Smooth muscle cell (in vitro differentiated cells): Measurements from ENCODE around the gene SIRT3. TPM values are rescaled to one million over a fixed set of nuclear protein-coding genes. Genes with fewer than 3 reads are reported as not detected.

Experiments used
- DNase-seq: peaks from one replicate; lab custom pipeline; 2025; ENCODE audit not compliant: unreplicated experiment; lab: John Stamatoyannopoulos, UW
- H2AFZ ChIP-seq: fragments of 200-600 bp; sonication (generic); 2 replicates; pipeline ENCODE4 v1.6.0; 2016; ENCODE audit warnings: antibody characterized with exemption, low read depth, mild to moderate bottlenecking
- H3F3A ChIP-seq: fragments of 200-600 bp; sonication (generic); 2 replicates; pipeline ENCODE4 v1.6.0; 2017; ENCODE audit warnings: antibody characterized with exemption, low read depth
- H3K27ac ChIP-seq: fragments of 200-600 bp; sonication (generic); 2 replicates; pipeline ENCODE4 v1.5.1; 2016; ENCODE audit warnings: low read depth, mild to moderate bottlenecking
- H3K27me3 ChIP-seq: fragments of 200-600 bp; sonication (generic); 2 replicates; pipeline ENCODE4 v1.6.1; 2016; ENCODE audit warnings: low read depth, mild to moderate bottlenecking
- H3K36me3 ChIP-seq: fragments of 200-600 bp; sonication (generic); 2 replicates; pipeline ENCODE4 v1.5.1; 2016; ENCODE audit warnings: low read depth
- H3K4me1 ChIP-seq: fragments of 200-600 bp; sonication (generic); 2 replicates; pipeline ENCODE4 v1.5.1; 2016; ENCODE audit warnings: low read depth
- H3K4me2 ChIP-seq: fragments of 200-600 bp; sonication (generic); 2 replicates; pipeline ENCODE4 v1.6.0; 2016; ENCODE audit warnings: mild to moderate bottlenecking
- H3K4me3 ChIP-seq: fragments of 200-600 bp; sonication (generic); 2 replicates; pipeline ENCODE4 v1.5.1; 2016; ENCODE audit warnings: mild to moderate bottlenecking
- H3K79me2 ChIP-seq: fragments of 200-600 bp; sonication (generic); 2 replicates; pipeline ENCODE4 v1.6.0; 2016; ENCODE audit warnings: low read depth, mild to moderate bottlenecking
- H3K9ac ChIP-seq: fragments of 200-600 bp; sonication (generic); 2 replicates; pipeline ENCODE4 v1.6.0; 2016; ENCODE audit warnings: low read depth
- H3K9me3 ChIP-seq: fragments of 200-600 bp; sonication (generic); replicated peaks from 2 replicates; pipeline ENCODE4 v1.5.1; 2016; ENCODE audit warnings: low read depth
- H4K20me1 ChIP-seq: fragments of 200-600 bp; sonication (generic); 2 replicates; pipeline ENCODE4 v1.6.0; 2016; ENCODE audit warnings: low read depth
- WGBS: methylation state at CpG from one replicate; pipeline ENCODE4 v1.1.7; 2016; ENCODE audit warnings: low lambda C conversion rate; 5-methylcytosine and 5-hydroxymethylcytosine counted together
- polyA plus RNA-seq: library from polyadenylated mRNA; unstranded; fragments of >200 nt; fragmentation: Nextera tagmentation; extraction: Ambion mirVana; gene quantifications from 2 replicates; pipeline ENCODE4 v1.2.1, GENCODE V29; 2016
- total RNA-seq: library from RNA; depleted of rRNA; stranded (reverse); fragments of >200 nt; gene quantifications from 2 replicates; pipeline ENCODE4 v1.2.3, GENCODE V29; 2014
- TF ChIP-seq, protein P1 (sequence below): fragments of 200-600 bp; sonication (generic); IDR thresholded peaks from 2 replicates; pipeline ENCODE4 v1.5.1; 2017; ENCODE audit warnings: borderline replicate concordance, mild to moderate bottlenecking, antibody characterized with exemption; ENCODE audit not compliant: insufficient read depth, poor library complexity, severe bottlenecking

SIRT3 gene
- total and polyA plus RNA-seq, 2 experiments from 2014 or later, result 13.0 to 19.8 TPM

DNA sequence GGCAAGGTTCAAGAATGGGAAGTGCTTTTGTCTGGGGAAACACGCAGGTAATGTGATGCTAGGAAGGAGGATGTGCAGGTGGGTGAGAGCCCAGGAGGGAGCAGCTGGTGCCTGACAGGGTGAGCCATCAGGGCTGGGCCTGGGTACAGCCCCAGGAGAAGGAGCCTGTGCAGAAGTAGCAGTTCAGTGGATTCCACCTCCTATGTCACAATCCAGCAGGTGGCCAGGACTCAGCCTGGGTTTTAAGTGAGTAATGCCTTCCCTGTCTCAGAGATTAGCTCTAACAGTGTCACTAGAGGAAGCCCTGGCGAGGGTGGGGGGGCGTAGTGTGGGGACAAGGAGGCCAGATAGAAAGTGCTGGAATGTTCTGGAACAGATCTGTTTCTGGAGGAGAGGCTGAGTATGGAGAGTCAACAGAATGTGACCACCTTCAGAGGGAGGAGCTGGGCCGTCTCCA lies 20.5 kb downstream of the SIRT3 start:
- Histone ChIP-seq H3K79me2 (peaks cover 10% of the 10 kb centered on the region), H3K9me3 (no peaks in the 10 kb centered on the region), H4K20me1 (peaks cover 26% of the 10 kb centered on the region), H3K27ac (peak overlapping the region; percentile 9), H3K36me3 (no peaks in the 10 kb centered on the region), H3K4me1 (no peaks in the 10 kb centered on the region), H3K4me3 (no peak overlapping the region), H3K4me2 (no peak overlapping the region), H3K9ac (no peak overlapping the region), H2AFZ (no peak overlapping the region), H3K27me3 (no peaks in the 10 kb centered on the region), H3F3A (peaks cover 34% of the 10 kb centered on the region)
- DNase-seq, result no peak
- TF ChIP-seq, protein P1, sequence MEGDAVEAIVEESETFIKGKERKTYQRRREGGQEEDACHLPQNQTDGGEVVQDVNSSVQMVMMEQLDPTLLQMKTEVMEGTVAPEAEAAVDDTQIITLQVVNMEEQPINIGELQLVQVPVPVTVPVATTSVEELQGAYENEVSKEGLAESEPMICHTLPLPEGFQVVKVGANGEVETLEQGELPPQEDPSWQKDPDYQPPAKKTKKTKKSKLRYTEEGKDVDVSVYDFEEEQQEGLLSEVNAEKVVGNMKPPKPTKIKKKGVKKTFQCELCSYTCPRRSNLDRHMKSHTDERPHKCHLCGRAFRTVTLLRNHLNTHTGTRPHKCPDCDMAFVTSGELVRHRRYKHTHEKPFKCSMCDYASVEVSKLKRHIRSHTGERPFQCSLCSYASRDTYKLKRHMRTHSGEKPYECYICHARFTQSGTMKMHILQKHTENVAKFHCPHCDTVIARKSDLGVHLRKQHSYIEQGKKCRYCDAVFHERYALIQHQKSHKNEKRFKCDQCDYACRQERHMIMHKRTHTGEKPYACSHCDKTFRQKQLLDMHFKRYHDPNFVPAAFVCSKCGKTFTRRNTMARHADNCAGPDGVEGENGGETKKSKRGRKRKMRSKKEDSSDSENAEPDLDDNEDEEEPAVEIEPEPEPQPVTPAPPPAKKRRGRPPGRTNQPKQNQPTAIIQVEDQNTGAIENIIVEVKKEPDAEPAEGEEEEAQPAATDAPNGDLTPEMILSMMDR, result no peak
- 93% methylated on average over 4 of the region's 4 CpGs for WGBS

DNA sequence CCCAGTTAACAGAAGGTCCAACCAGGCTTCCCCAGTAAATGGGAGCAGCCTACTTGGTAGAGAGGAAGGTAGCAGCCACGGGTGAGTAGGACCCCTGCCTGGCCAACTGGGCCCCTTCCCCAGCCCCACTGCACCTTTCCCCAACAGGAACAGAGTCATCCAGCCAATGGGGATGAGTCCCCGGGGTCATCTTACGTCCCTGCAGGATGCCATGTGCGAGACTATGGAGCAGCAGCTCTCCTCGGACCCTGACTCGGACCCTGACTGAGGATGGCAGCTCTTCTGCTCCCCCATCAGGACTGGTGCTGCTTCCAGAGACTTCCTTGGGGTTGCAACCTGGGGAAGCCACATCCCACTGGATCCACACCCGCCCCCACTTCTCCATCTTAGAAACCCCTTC lies 22.1 kb downstream of the SIRT3 start:
- no peak overlapping the region for H3K9ac ChIP-seq
- peaks cover 41% of the 10 kb centered on the region for H4K20me1 ChIP-seq
- H3F3A ChIP-seq, result peaks cover 34% of the 10 kb centered on the region
- no peaks in the 10 kb centered on the region for H3K36me3 ChIP-seq
- peaks cover 26% of the 10 kb centered on the region for H3K79me2 ChIP-seq
- TF ChIP-seq, protein P1, result no peak
- H3K4me2 ChIP-seq, result no peak overlapping the region
- no peak overlapping the region for H3K27ac ChIP-seq
- no peaks in the 10 kb centered on the region for H3K27me3 ChIP-seq
- H2AFZ ChIP-seq, result no peak overlapping the region
- no peak overlapping the region for H3K4me3 ChIP-seq
- no peaks in the 10 kb centered on the region for H3K9me3 ChIP-seq
- 96% methylated on average over 7 of the region's 7 CpGs for WGBS
- no peak for DNase-seq
- H3K4me1 ChIP-seq, result peaks cover 11% of the 10 kb centered on the region

DNA sequence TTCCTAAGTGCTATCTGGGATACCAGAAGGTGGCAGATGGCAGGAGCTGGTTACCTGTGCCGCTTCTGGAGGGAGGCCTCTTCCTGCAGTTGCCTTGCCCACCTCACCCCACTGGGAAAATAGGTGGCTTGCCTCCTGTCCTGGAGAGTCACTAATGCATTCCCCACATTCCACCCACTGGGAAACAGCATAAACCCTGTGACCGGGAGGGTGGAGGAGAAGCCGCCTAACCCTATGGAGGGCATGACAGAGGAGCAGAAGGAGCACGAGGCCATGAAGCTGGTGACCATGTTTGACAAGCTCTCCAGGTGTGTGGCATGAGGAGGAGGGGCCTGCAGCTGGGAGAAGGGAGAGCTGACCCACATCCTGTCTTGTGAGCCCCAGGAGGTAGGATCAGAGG lies 23.0 kb downstream of the SIRT3 start:
- WGBS, result 88% methylated on average over 4 of the region's 4 CpGs

More for the DNA sequence above, 23.0 kb downstream of the SIRT3 start:
- Histone ChIP-seq H2AFZ (no peak overlapping the region), H3K36me3 (no peaks in the 10 kb centered on the region), H3K4me2 (no peak overlapping the region), H3K9me3 (no peaks in the 10 kb centered on the region), H3K27ac (peak overlapping the region; percentile 4), H3F3A (peaks cover 36% of the 10 kb centered on the region), H4K20me1 (peaks cover 42% of the 10 kb centered on the region), H3K9ac (no peak overlapping the region), H3K79me2 (peaks cover 34% of the 10 kb centered on the region), H3K27me3 (no peaks in the 10 kb centered on the region), H3K4me1 (peaks cover 11% of the 10 kb centered on the region), H3K4me3 (no peak overlapping the region)
- no peak for DNase-seq
- TF ChIP-seq, protein P1, result no peak
